HG02970 (cell line): Measurements from ENCODE around the gene SNW1.
A peak's percentile ranks its signal among the peaks of the same experiment; 100 is the strongest.
"Not testable (repeated sequence)": the region's sequence is repeated elsewhere in the genome, so short reads cannot be mapped to it uniquely, and the experiment has no call there.

ENCODE experiments used
- ATAC-seq: cut with Tn5 transposase; IDR thresholded peaks from one replicate; pipeline ENCODE4 v1.9.1; 2021; ENCODE audit warnings: mild to moderate bottlenecking, moderate library complexity, moderate number of reproducible peaks; ENCODE audit not compliant: unreplicated experiment, low FRiP score

SNW1 gene

GRCh38 chr14:77752799-77753516 is 8.0 kb downstream of the SNW1 start:
- ATAC-seq: no peak

DNA sequence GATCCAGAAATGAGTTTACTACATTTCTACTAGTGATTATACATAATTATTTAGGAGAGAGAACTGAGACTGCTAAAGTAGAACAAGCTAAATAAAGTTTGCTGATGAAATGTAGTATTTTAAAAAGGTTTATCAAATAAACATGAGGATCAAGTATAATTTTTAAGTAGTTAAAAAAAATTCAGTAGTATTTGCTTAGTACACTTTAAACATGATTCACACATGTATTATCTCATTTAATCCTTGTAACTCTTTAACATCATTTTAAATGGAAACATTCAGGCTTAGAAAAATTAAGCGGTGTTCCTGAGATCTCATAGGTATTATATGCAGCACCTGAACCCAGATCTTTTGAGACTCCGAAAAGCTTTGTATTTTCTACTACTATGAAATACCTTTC is 8.7 kb downstream of the SNW1 start:
- ATAC-seq: no peak

DNA sequence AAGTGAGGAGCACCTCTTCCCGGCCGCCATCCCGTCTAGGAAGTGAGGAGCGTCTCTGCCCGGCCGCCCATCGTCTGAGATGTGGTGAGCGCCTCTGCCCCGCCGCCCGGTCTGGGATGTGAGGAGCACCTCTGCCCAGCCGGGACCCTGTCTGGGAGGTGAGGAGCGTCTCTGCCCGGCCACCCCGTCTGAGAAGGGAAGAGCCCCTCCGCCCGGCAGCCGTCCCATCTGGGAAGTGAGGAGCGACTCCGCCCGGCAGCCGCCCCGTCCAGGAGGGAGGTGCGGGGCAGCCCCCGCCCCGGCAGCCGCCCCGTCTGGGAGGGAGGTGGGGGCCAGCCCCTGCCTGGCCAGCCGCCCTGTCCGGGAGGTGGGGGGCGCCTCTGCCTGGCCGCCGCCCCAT is 13.5 kb downstream of the SNW1 start:
- not testable (repeated sequence) for ATAC-seq

- no peak for ATAC-seq
Observed at GRCh38 chr14:77746064-77746702, 14.8 kb downstream of the SNW1 start.

DNA sequence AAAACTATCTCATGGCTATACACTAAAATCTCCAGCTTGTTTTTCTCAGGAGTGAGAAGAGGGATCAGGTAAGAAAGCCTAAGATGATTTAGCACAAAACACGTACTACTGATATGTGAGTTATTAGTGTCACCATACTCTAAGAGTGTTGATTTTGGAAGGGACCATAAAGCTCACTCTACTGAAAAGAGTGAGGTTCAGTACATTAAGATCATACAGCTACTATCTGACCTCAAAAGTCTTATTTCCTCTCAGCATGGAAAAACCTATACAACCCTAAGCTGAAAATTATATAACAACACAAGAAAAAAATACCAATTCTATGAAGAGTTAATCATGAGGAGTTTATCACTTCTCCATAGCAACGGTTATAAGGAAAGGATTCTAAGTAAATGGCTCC is 19.5 kb downstream of the SNW1 start:
- ATAC-seq: no peak

DNA sequence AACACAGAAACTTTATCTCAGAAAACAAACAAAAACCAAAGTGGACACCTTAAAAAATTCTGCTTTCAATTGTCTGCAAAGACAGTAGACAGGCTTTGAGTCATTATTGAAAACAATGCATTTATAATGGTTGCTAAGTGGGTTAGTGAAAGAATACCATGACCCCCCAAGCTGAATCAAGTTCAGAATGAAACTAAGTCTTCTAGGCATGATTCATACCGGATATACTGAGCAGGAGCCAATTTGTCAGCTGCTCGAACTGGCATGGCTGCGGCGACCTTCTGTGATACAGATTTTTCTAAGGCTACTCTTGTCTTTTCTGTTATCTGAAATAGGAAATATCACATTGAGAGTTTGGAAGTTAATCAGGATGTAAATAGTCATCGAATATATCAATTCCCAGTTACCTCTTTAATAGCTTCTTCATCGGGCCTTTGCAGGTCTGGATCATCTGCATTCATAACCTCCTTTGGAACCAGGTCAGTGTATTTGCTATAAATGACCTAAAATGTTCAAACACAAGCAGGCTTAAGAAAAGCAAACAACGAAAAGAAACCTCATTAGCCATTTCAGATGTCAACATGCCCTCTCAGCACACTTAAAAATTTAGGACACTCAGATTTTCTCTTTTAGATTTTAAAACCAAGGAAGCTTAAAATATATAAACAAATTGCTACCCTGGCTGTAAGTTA is 22.3 kb downstream of the SNW1 start:
- ATAC-seq: no peak

DNA sequence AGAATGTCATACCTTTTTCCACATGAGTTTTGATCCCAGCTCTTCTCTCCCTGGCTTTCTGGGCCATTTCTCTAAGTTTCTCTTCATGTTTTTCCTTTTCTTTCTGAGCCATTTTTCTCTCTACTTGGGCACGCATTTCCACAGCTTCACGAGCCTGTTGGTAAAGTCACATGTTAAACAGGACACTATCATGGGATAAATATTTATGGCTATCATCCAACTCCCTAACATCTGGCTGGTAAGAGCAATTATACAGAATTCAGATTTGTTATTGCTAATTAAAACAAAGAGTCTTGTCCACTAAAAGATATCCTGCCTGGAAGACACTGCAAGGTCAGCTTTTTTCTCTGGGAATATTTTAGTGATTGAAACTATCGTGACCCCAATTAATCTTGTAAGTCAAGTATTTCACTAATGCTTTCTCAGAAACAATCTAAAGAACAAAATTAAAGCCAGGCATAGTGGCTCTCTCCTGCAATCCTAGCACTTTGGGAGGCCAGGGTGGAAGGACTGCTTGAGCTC is 29.9 kb downstream of the SNW1 start:
- no peak for ATAC-seq

DNA sequence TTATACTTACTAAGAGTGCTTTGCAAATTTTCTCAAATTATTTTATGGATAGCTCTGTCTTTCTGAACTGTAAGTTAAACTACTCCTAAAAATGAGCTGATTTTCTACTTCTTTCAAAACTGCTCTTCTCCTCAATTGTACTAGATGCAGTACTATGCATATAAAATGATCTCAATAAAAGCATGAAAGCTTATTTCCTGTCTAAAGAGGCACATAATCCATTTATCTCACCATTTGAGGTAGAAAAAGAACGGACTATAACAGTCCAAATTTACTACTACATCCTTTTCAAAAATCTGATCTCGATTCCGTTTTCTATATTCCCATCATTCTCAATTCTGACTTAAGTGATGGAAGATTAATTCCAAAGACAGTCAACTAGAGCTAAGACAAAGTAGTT is 38.7 kb downstream of the SNW1 start:
- no peak for ATAC-seq

DNA sequence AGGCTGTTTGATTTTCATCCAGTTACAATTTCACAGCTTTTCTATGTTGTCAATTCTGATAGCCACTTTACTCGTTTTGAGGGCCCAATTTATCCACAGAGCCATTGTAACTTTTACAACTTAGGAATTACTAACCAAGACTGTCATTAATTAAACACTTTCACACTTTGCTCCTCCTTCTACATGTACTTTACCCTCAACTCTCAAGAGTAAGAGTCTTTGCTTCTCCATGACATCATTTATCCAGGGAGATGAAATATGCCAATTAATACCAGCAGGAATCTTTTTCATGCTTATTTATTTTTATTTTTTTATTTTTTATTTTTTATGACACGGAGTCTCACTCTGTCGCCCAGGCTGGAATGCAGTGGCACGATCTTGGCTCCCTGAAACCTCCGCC is 39.5 kb downstream of the SNW1 start:
- ATAC-seq: no peak

DNA sequence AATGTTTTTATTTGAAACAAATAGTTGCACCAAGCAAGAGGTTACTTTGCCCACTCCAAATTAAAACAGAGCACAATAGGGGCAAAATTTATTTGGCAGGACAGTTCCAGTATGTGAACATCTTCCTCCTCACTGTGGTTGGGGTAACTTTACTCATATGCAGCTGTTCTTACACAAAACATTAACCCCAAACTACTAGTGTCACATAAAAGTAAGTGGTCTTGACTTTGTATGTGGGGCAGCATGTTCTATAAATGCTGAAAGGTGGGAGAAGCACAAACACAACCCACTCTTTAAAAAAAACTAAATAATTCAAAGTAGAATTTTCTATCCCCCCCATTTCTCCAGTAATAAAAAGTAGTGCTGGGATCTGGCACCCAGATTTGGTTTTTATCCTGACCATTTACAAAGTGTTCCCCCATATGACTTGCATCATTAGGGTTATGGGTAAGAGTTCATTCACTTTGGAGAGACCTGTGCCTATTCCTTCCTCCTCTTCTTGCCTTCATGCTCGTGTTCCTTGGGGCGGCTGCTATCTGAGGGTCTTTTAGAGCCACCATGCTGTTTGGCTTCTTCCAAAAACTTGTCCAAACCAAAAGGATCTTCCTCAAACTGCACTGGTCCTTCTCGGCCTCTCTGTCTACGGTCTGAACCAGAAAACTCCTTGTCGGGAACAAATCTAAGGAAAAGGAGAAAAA is 43.2 kb downstream of the SNW1 start:
- no peak for ATAC-seq

- ATAC-seq: no peak
Observed at GRCh38 chr14:77714926-77715325, 46.0 kb downstream of the SNW1 start.

DNA sequence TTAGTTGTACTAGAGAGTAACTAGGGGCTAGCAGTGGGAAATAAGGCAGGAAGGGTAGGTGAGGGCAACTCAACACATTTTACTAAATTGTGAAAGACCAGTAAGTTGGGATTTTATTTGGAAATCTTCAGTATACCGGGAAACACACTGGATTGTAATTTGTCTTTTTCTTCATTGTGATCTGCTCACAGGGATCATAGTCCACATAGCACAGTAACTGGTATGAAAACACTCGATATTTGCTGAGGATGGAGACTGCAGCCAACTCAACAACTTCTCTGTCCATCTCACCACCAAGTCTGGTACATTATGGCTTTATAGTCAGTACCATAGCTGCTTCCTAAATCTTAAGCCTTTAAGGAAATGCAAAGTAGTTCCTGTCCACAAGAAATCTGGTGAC is 50.6 kb downstream of the SNW1 start:
- no peak for ATAC-seq

DNA sequence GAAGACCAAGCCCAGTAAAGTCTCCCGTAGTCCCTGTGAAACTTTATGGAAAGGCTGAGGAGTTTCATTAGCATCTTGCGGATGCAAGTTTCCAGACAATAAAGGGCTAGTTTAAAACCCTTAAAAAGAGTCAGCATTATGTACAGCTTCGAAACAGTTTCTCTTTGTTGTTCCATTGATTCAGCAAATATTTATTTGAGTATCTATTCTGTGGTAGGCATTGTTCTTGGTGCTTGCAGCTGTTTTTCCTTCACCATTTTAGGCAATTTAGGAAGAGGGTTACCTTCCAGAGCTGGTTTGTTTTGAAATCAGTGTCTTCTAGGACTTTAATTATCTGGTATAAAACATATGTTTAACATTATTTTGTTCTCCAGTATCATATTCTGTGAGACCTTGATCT is 51.5 kb downstream of the SNW1 start:
- no peak for ATAC-seq

GRCh38 chr14:77708749-77709148 is 52.2 kb downstream of the SNW1 start:
- no peak for ATAC-seq

DNA sequence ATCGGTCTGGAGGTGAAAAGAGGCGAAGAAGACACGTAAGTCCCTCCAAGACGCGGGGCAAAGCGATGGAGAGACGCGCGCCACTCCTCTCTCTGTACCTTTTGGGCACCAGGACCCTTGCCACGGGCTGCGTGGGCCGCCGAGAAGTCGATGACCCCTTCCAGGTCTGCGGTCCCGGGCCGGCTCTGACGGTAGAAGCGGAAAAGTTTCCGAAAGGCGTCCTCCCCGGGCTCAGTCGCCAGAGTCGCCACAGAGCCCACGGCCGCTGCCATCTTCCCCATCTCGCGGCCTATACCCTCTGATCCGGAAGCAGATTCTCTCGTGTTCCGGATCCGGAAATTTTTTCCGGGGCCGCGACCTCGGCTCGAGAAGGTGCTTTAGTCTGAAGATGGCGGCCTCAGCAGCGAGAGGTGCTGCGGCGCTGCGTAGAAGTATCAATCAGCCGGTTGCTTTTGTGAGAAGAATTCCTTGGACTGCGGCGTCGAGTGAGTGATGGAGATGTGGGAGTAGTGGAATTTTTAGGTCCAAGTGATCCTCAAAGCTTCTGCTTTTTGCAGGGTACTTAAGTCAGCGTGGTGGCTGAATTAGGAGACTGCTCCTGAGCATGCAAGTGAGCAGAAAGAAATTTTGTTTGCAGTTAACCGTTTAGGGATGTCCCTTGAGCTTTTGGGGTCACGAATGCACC is 53.1 kb downstream of the SNW1 start, which contains the start of the genes ALKBH1 and SLIRP:
Gene ALKBH1 (minus strand): TSS at position 300 of the 685 bp plus-strand sequence. CDS start 19 bp downstream, at position 281.
Gene SLIRP (plus strand): TSS at position 380 of the 685 bp plus-strand sequence. CDS start 9 bp downstream, at position 389.
- ATAC-seq: peak; percentile 96

DNA sequence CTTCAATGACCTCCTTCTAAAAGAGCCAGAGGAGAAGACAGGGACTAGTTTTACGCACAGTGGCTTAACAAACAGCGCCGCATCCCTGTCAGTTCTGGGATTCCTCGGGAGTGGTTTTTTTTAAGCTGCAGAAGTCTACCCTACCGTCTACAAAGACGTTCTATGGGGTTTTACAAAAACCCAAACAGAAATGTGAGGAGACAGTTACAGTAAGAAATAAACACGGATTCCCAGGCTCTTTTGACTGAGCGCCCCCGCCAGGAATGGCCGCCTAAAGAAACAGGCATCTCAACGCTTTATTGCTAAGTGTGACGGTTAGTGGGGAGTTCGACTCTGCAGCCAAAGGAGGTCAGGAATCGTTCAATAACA is 53.6 kb downstream of the SNW1 start:
- peak; percentile 27 for ATAC-seq

GRCh38 chr14:77691259-77691658 is 69.7 kb downstream of the SNW1 start:
- no peak for ATAC-seq

DNA sequence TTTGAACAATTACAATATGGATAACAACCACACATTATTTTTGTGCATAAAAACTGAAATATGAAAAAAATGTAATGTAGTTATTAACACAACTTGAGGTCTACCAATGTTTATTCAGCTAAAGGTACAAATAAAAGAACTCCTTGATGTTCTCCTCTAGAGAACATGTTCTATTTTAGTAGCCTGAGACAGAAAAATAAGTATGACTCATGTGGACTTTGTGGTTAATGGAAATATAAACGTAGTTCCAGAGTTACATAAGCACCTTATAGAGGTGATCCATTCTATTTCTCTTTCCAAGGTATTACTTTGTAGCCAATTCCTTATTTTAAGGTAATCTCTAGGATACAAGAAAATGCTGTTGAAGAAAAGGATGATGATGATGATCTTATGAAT is 78.8 kb downstream of the SNW1 start:
- no peak for ATAC-seq

- no peak for ATAC-seq
Observed at GRCh38 chr14:77681196-77682157, 79.5 kb downstream of the SNW1 start.
